ENCODE data around the gene AGTRAP. TPM values are rescaled to one million over a fixed set of nuclear protein-coding genes. Genes with fewer than 3 reads are reported as not detected.
A peak's percentile ranks its signal among the peaks of the same experiment; 100 is the strongest.

AGTRAP gene
- total and polyA plus RNA-seq, 9 of the 15 experiments (the other 6 are each of a cell fraction or from before 2014, with no cell fraction given), result 26.8 to 105 (median 57.5) TPM

DNA sequence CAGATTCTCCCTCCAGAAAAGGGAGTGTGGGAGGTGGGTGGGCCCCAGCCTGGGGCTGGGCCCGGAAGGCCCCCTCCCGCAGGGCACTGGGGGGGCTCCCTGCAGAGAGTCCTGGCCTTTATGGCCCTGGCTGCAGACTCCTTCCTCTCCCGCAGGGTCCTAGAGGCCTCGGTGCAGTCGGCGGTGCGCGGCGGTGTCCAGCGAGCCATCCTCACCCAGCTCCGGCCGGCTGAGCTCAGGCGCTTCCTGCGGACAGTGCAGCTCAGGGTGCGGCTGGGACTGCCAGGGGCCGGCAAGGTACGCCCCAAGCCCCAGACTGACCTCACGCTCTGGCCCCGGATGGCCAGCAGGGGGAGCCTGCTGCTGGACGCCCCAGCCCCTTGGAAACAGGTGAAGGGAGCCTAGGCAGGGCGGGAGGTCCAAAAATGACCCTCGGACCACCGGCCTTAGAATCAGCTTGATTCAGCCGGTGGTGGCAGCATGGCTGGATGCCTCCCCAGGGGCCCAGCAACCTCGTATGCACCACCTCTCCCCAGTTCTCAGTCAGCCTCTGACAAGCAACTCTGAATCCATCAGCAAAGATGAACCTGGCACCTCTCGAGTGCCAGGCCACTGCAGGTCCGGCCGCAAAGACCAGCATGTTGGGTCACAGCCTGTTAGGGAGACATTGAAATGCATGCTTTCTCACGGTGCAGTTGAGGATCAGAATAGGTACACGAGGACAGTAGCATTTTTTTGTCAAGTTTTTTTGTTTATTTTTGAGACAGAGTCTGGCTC, 49.2 kb downstream of the AGTRAP start (continued):
- TF ChIP-seq, protein P1, sequence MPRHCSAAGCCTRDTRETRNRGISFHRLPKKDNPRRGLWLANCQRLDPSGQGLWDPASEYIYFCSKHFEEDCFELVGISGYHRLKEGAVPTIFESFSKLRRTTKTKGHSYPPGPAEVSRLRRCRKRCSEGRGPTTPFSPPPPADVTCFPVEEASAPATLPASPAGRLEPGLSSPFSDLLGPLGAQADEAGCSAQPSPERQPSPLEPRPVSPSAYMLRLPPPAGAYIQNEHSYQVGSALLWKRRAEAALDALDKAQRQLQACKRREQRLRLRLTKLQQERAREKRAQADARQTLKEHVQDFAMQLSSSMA (CRISPR knock-in tag; IDR thresholded peaks at IDR 0.05), result 0 out of 2 replicates have a peak, but pooled peaks have one; percentile 29
- TF ChIP-seq U2AF2 (optimal IDR thresholded peaks at IDR 0.05; ENCODE audit: low read depth, low read length) (no peak), ZNF121 (CRISPR knock-in tag; conservative IDR thresholded peaks at IDR 0.05) (no peak), TEAD1 (CRISPR knock-in tag; IDR thresholded peaks at IDR 0.05) (no peak; a peak in 1 of 4 replicates), SMAD3 (CRISPR knock-in tag; conservative IDR thresholded peaks at IDR 0.05) (no peak; the same call in 1 of the 2 replicates), MTA1 (IDR thresholded peaks at IDR 0.05; ENCODE audit: borderline replicate concordance) (no peak), CBFB (CRISPR knock-in tag; IDR thresholded peaks at IDR 0.05) (0 out of 2 replicates have a peak, but pooled peaks have one; percentile 58), CBX8 (IDR thresholded peaks at IDR 0.05; ENCODE audit: borderline replicate concordance, extremely low read depth, low read depth, low read length, poor library complexity, severe bottlenecking) (no peak), SAP30 (IDR thresholded peaks at IDR 0.05; ENCODE audit: borderline replicate concordance, insufficient read depth, low read depth, low read length, poor library complexity, severe bottlenecking) (no peak), HDAC3 (IDR thresholded peaks at IDR 0.05; ENCODE audit: borderline replicate concordance, partially characterized antibody) (no peak), SRSF7 (optimal IDR thresholded peaks at IDR 0.05; ENCODE audit: low read depth, low read length) (no peak), FOSL1 (tag; conservative IDR thresholded peaks at IDR 0.05) (no peak), YY1 (IDR thresholded peaks at IDR 0.05; ENCODE audit: borderline replicate concordance in 1 of 3, control insufficient read depth in 1 of 3, extremely low read depth in 1 of 3, insufficient read depth in 3 of 3, insufficient read length in 1 of 3, insufficient replicate concordance in 2 of 3, low read depth in 1 of 3, low read length in 2 of 3) (peak in 2 of 3 experiments; percentile 15 to 49), RFX1 (IDR thresholded peaks at IDR 0.05) (no peak), CHD2 (IDR thresholded peaks at IDR 0.05; ENCODE audit: low read depth, low read length) (peak; percentile 18; the same call in 1 of the 2 replicates), POLR2H (tag; IDR thresholded peaks at IDR 0.05; ENCODE audit: low read depth) (no peak), LEF1 (IDR thresholded peaks at IDR 0.05) (no peak), TGIF2 (CRISPR knock-in tag; IDR thresholded peaks at IDR 0.05) (no peak), KDM5B (IDR thresholded peaks at IDR 0.05; ENCODE audit: insufficient replicate concordance, low read depth, low read length) (peak; percentile 55), SMARCA4 (IDR thresholded peaks at IDR 0.05) (no peak)
- TF ChIP-seq, protein P2, sequence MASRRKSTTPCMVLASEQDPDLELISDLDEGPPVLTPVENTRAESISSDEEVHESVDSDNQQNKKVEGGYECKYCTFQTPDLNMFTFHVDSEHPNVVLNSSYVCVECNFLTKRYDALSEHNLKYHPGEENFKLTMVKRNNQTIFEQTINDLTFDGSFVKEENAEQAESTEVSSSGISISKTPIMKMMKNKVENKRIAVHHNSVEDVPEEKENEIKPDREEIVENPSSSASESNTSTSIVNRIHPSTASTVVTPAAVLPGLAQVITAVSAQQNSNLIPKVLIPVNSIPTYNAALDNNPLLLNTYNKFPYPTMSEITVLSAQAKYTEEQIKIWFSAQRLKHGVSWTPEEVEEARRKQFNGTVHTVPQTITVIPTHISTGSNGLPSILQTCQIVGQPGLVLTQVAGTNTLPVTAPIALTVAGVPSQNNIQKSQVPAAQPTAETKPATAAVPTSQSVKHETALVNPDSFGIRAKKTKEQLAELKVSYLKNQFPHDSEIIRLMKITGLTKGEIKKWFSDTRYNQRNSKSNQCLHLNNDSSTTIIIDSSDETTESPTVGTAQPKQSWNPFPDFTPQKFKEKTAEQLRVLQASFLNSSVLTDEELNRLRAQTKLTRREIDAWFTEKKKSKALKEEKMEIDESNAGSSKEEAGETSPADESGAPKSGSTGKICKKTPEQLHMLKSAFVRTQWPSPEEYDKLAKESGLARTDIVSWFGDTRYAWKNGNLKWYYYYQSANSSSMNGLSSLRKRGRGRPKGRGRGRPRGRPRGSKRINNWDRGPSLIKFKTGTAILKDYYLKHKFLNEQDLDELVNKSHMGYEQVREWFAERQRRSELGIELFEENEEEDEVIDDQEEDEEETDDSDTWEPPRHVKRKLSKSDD (conservative IDR thresholded peaks at IDR 0.05; ENCODE audit: low read length), result no peak
- TF ChIP-seq, protein P3, sequence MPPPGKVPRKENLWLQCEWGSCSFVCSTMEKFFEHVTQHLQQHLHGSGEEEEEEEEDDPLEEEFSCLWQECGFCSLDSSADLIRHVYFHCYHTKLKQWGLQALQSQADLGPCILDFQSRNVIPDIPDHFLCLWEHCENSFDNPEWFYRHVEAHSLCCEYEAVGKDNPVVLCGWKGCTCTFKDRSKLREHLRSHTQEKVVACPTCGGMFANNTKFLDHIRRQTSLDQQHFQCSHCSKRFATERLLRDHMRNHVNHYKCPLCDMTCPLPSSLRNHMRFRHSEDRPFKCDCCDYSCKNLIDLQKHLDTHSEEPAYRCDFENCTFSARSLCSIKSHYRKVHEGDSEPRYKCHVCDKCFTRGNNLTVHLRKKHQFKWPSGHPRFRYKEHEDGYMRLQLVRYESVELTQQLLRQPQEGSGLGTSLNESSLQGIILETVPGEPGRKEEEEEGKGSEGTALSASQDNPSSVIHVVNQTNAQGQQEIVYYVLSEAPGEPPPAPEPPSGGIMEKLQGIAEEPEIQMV (tag; conservative IDR thresholded peaks at IDR 0.05; ENCODE audit: low read depth), result no peak
